ENCODE data around the gene CUEDC2. TPM values are rescaled to one million over a fixed set of nuclear protein-coding genes. Genes with fewer than 3 reads are reported as not detected.

Gene CUEDC2
- polyA plus RNA-seq, 4 donors = 82.4 to 98.8 (median 88.6) TPM

GRCh38 chr10:102375867-102376266 lies 56.5 kb downstream of the CUEDC2 start:
- DNase-seq (ENCODE audit: low read depth in 4 of 4, low spot score in 2 of 4) = no peak

- DNase-seq (ENCODE audit: low read depth in 4 of 4, low spot score in 2 of 4) = no peak
Observed at GRCh38 chr10:102375250-102375649, 57.1 kb downstream of the CUEDC2 start.

Other genes with a start within 250 kb of the CUEDC2 start
- 1 to 10 TPM; 1.9 to 2.9 (median 2.5) TPM for gene ELOVL3, start 206.3 kb downstream of the CUEDC2 start, polyA plus RNA-seq (ENCODE audit: insufficient read length in 4 of 4)
- gene PITX3, start 191.1 kb downstream of the CUEDC2 start, polyA plus RNA-seq (ENCODE audit: insufficient read length in 4 of 4) = 1 to 10 TPM in 3 of 4 donors, under 1 TPM in 1; 0.58 to 1.1 (median 1.1) TPM
- gene GBF1, start 187.0 kb downstream of the CUEDC2 start, polyA plus RNA-seq (ENCODE audit: insufficient read length in 4 of 4) = 10 to 100 TPM; 39.9 to 58.8 (median 47.2) TPM
- gene NFKB2, start 36.9 kb downstream of the CUEDC2 start, polyA plus RNA-seq (ENCODE audit: insufficient read length in 4 of 4) = 10 to 100 TPM; 16.8 to 22.7 (median 21.4) TPM
- 10 to 100 TPM in 3 of 4 donors, 1 to 10 TPM in 1; 7.8 to 14.6 (median 12.8) TPM for gene PSD, start 13.8 kb downstream of the CUEDC2 start, polyA plus RNA-seq (ENCODE audit: insufficient read length in 4 of 4)
- 10 to 100 TPM in 3 of 4 donors, 1 to 10 TPM in 1; 7.8 to 14.2 (median 11.9) TPM for gene FBXL15, start 11.7 kb downstream of the CUEDC2 start, polyA plus RNA-seq (ENCODE audit: insufficient read length in 4 of 4)
- 1 to 10 TPM in 2 of 4 donors, under 1 TPM in 2; 0.44 to 2.4 (median 1.4) TPM for gene C10orf95, start 19.0 kb upstream of the CUEDC2 start, polyA plus RNA-seq (ENCODE audit: insufficient read length in 4 of 4)
- 10 to 100 TPM; 83.8 to 88.0 (median 86.2) TPM for gene ACTR1A, start 70.1 kb upstream of the CUEDC2 start, polyA plus RNA-seq (ENCODE audit: insufficient read length in 4 of 4)
- gene SUFU, start 71.4 kb upstream of the CUEDC2 start, polyA plus RNA-seq (ENCODE audit: insufficient read length in 4 of 4) = 10 to 100 TPM; 26.7 to 32.0 (median 28.0) TPM
- gene TRIM8, start 211.9 kb upstream of the CUEDC2 start, polyA plus RNA-seq (ENCODE audit: insufficient read length in 4 of 4) = 100 to 1,000 TPM; 122 to 157 (median 132) TPM

All from left renal cortex interstitium (tissue), 4 donors.